ENCODE data around the gene NUP210L.

The NUP210L gene

GRCh38 chr1:154181944-154182343, 27.1 kb upstream of the NUP210L start:
- no peak for TF ChIP-seq CTCF (IDR thresholded peaks at IDR 0.05; ENCODE audit: control extremely low read depth, extremely low read depth, low read depth, missing control alignments)
- ChIA-PET POLR2A (interaction anchor here (0.5 to 1.1 kb wide), 4 partner anchors 13 to 41 kb away, joined by 3 to 7 read pairs (median 4); partner anchors contain the start of gene UBAP2L), CTCF (interaction anchor here (1.2 to 3.1 kb wide), 4 partner anchors 9 to 195 kb away, joined by 4 to 8 read pairs (median 4); partner anchors contain the start of gene RAB13)
- no peak for DNase-seq (ENCODE audit: extremely low spot score)

- DNase-seq (ENCODE audit: extremely low spot score): peak; percentile 63
- ChIA-PET POLR2A (interaction anchor here (0.6 to 1.5 kb wide), 3 partner anchors 8 to 21 kb away, joined by 3 to 5 read pairs (median 3); no protein-coding TSS in a partner anchor), CTCF (interaction anchor here (1.0 to 3.1 kb wide), 6 partner anchors 10 to 194 kb away, joined by 3 to 8 read pairs (median 6); partner anchors contain the start of genes HAX1 and RAB13)
- no peak for TF ChIP-seq CTCF (IDR thresholded peaks at IDR 0.05; ENCODE audit: control extremely low read depth, extremely low read depth, low read depth, missing control alignments)
Measured at GRCh38 chr1:154179946-154180687, 25.2 kb upstream of the NUP210L start.

- TF ChIP-seq CTCF (IDR thresholded peaks at IDR 0.05; ENCODE audit: control extremely low read depth, extremely low read depth, low read depth, missing control alignments): no peak
- POLR2A ChIA-PET: no interaction called here
- CTCF ChIA-PET: interaction anchor here (1.3 to 3.1 kb wide), 3 partner anchors 11 to 193 kb away, joined by 4 to 8 read pairs (median 8); partner anchors contain the start of gene RAB13
- DNase-seq (ENCODE audit: extremely low spot score): no peak
Measured at GRCh38 chr1:154178911-154179811, 24.3 kb upstream of the NUP210L start.

- no peak for DNase-seq (ENCODE audit: extremely low spot score)
- POLR2A ChIA-PET: interaction anchor here (0.7 to 0.8 kb wide), 2 partner anchors 11 to 44 kb away, joined by 3 read pairs; no protein-coding TSS in a partner anchor
- CTCF ChIA-PET: interaction anchor here (0.7 to 2.4 kb wide), 4 partner anchors 9 to 21 kb away, joined by 3 to 8 read pairs (median 4); partner anchors contain the start of gene TPM3
- TF ChIP-seq CTCF (IDR thresholded peaks at IDR 0.05; ENCODE audit: control extremely low read depth, extremely low read depth, low read depth, missing control alignments): no peak
Measured at GRCh38 chr1:154178013-154178412, 23.1 kb upstream of the NUP210L start.

DNA sequence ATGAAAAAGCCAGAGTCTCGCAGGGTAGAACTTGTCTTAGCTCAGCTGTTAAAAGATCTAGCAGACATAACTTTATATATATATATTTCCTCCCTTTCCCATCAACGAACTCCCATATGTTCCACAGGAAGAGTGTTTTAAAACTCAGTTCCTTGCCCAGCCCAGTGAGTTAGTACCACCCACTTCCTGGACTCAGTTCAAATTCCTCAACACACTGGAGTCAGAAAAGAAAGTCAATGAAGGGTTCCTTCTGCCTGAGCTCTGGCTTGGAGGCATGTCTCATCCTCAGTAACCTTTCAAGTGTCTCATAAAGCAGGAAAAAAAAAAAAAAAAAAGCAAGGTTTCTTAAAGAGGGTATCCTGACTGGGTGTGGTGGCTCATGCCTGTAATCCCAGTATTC, 21.5 kb upstream of the NUP210L start:
- DNase-seq (ENCODE audit: extremely low spot score): no peak
- POLR2A ChIA-PET: interaction anchor here (0.7 kb wide), 1 partner anchor 20 kb away, joined by 3 read pairs; no protein-coding TSS in a partner anchor
- TF ChIP-seq CTCF (IDR thresholded peaks at IDR 0.05; ENCODE audit: control extremely low read depth, extremely low read depth, low read depth, missing control alignments): no peak
- CTCF ChIA-PET: interaction anchor here (1.6 to 3.4 kb wide), 4 partner anchors 8 to 23 kb away, joined by 3 to 9 read pairs (median 7); no protein-coding TSS in a partner anchor

DNA sequence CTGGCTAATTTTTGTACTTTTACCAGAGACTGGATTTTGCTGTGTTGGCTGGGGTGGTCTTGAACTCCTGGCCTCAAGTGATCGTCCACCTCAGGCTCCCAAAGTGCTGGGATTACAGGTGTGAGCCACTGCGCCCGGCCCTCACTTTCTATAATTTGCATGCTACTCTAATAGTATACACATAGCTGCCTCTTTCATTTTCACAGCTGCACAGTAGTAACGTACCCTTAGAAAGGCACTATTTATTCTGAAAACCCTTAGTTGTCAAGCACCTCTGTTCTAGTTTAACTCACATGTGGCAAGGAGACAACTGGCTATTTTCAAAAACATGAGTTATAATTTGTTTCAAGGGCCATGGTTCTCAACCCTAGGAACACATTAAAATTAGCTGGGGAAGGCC, 19.8 kb upstream of the NUP210L start:
- ChIA-PET POLR2A (no interaction called here), CTCF (interaction anchor here (1.4 to 3.4 kb wide), 3 partner anchors 13 to 17 kb away, joined by 3 to 9 read pairs (median 6); no protein-coding TSS in a partner anchor)
- DNase-seq (ENCODE audit: extremely low spot score): no peak
- no peak for TF ChIP-seq CTCF (IDR thresholded peaks at IDR 0.05; ENCODE audit: control extremely low read depth, extremely low read depth, low read depth, missing control alignments)
